Fibroblast of mammary gland (primary cell): Measurements from ENCODE around the gene NFATC1.

Source experiments
- DNase-seq: peaks from one replicate; pipeline ENCODE4 v3.0.0-alpha.2; 2010; ENCODE audit warnings: low read depth
- H3K4me3 ChIP-seq: 2 replicates; pipeline ENCODE4 v1.5.1; 2011; ENCODE audit warnings: low read depth, mild to moderate bottlenecking, low read length, moderate library complexity; ENCODE audit not compliant: control insufficient read depth
- TF ChIP-seq, protein P1 (sequence below): conservative IDR thresholded peaks from 2 replicates; pipeline ENCODE4 v1.5.1; 2011; ENCODE audit warnings: low read depth, low read length, inconsistent platforms; ENCODE audit not compliant: control insufficient read depth, insufficient read depth

NFATC1 gene

DNA sequence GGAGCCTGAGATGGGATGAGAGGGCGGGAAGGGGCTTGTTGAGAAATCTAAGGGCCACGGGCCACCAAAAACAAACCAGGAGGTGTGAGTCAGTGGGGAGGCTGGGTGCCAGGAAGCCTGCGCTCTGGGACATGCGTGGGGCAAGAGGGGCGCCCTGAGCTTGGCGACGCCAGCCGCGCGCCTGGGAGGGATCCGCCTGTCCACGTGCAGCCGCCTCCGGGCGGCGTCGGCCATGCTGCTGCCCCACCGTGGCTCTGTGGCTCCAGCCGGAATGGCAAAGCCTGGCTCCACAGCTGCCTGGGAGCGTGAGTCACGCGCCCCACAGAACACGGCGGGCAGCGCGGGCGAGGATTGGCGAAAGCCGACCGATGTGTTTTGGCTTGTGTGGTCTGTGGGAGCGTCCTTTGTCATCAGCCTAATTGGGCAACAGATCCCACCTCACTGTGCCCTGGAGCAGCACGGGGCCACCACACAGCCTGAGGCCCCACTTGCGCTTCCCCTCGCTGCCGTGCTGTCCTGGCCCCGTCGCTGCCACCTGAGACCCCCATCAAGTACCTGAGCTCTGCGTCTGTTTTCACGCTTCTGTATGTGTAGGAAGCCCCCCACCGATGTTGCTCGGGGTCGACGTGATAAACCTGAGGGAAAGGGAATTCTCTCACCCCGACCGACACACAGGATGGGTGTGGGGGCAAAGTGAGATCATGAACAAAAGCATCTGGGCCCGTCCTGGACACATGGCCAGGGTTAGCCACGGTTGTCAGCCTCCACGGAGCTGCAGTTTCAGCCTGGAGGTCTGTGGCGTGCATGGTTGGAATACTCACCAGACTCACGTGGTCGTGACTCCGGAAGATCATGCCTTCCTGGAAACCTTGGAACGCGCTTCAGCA lies 80.5 kb downstream of the NFATC1 start:
- DNase-seq = no peak
- TF ChIP-seq, protein P1, sequence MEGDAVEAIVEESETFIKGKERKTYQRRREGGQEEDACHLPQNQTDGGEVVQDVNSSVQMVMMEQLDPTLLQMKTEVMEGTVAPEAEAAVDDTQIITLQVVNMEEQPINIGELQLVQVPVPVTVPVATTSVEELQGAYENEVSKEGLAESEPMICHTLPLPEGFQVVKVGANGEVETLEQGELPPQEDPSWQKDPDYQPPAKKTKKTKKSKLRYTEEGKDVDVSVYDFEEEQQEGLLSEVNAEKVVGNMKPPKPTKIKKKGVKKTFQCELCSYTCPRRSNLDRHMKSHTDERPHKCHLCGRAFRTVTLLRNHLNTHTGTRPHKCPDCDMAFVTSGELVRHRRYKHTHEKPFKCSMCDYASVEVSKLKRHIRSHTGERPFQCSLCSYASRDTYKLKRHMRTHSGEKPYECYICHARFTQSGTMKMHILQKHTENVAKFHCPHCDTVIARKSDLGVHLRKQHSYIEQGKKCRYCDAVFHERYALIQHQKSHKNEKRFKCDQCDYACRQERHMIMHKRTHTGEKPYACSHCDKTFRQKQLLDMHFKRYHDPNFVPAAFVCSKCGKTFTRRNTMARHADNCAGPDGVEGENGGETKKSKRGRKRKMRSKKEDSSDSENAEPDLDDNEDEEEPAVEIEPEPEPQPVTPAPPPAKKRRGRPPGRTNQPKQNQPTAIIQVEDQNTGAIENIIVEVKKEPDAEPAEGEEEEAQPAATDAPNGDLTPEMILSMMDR = no peak
- H3K4me3 ChIP-seq = no peak overlapping the region

DNA sequence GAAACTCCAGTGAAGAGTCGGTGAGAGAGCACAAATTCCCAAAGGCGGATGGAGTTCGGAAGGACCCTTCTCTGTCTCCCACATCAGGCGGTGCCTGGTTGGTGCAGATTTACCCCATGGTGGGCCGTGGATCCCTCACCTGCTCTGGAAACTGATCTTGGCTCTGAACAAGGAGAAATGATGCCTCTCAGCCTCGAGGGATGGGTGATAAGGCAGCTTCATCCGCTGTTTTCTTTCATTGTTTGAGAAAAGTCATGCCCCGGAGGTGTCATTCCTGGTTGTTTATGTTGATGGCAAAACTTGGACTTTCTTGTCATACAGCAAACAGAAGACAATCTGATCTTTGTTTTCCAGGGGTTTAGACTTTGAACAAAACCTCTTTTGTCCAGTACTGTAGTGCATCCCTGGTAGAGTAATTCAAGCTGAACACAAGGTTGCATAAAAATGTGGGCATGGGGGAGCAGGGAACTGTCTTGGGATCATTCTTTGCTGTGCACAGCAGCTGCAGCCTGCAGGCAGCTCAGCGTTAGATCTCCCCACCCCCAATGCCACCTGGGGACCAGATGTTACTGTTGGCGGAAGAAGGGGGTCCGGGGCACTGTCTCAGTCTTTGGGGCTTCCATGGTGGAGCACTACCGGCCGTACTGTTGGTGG lies 81.3 kb downstream of the NFATC1 start:
- no peak for DNase-seq
- H3K4me3 ChIP-seq = no peak overlapping the region
- TF ChIP-seq, protein P1 = no peak

DNA sequence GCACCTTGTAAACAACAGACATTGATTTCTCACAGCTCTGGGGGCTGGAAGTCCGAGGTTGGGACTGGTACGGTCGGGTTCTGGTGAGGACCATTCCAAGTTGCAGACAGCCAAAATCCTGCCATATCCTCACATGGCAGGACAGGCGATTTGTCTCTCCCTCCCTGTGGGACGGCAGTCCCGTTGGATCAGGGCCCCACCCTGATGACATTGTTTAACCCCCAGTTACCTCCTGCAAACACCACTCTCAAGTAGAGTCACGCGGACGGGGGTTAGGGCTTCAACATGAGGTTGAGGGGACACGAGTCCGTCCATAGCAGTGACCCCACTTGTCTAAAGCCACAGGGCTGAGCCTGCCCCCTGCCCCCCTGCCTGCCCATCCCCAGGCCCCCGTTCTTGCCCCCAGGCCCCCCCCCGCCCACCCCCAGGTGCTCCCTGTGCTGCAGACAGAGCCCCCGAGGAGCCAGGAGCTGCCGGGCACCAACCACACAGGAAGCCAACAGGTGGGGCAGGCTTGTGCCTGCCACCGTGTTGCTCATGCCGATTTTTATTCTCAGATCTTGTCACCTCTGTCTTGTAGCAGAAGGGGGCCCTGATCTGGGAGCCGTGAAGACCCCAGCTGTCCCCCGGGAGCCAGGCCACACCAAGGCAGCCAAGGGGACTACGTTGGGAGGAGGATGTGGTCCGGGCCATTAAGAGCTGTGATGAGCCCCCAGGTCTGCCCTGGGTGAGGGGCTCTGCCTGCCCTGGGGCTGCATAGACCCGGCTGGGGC lies 82.2 kb downstream of the NFATC1 start:
- H3K4me3 ChIP-seq = no peak overlapping the region
- TF ChIP-seq, protein P1 = no peak
- no peak for DNase-seq

DNA sequence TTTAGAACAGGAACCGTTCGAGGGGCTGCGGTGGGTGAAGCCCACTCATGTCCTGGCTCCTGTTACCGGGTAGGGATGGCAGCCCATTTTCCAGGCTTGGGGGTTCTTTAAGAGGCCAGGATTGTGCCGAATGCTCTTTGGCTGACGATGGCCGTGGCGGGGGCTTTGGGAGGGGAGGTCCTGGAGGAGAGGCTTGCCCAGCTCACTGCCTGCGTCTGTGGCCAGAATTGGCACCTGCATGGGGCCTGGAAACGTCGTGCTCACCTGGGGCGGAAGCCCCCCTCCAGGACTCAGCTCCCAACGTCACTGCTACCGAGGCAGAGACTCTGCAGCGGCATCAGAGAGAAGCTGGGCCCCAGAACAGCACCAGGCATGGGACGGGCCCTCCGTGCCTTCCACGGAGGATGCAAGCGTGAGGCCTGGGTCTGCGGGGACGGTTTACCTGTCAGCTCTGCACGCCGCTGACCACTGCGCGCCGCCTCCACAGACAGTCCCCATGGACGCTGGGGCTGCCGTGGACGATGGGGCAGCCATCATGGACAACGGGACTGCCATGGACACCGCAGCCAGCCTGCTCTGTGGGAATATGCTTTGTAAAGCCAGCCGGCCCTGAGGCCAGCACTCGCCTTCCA lies 82.9 kb downstream of the NFATC1 start:
- DNase-seq = no peak
- TF ChIP-seq, protein P1 = no peak
- H3K4me3 ChIP-seq = no peak overlapping the region

DNA sequence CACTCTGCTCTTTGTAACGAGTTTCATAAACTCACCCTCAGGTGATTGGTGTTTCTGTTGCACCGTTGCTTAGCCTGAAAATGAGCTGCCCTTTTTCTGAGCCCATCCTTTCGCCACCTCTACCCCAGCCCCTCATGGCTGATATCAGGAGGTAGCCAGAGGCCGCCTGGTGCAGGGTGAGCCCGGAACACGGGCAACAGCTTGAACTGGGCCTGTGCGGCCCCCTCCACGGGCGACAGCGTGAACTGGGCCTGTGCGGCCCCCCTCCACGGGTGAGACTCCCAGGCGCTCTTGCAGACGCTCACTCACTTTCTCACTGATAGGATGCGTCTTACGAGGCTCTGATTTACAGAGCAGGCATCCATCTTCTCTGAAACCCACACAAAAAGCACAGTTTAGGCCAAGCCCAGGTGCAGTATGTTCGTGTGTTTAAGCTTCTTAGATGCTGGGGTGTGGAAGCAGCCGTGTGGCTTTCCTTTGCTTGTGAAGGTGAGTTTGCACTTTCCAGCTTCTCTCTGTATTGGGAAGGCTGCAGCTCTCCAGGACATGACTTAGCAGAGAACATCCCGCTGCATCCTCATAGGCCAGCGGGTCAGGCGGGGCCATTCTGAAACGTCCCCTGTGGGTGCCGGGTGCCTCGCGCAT lies 83.5 kb downstream of the NFATC1 start:
- TF ChIP-seq, protein P1 = no peak
- DNase-seq = no peak
- H3K4me3 ChIP-seq = no peak overlapping the region

DNA sequence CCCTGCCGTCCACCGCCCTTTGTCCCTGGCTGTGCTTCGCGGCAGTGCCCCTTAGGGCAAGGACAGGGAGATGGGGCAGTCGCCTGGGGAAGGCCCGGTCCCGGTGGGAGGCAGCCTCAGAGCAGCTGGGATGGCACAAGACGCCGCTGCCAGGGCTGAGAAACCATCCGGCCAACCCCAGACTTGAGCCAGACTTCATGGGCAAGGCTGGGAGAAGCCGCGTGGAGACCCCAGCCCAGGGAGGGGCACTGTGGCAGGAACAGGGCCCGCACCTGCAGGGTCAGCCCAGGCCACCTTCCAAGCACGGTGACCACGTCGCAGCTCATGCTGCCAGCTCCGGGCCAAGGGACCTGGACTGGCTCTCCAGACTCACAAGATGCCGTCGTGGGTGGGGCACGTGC lies 84.0 kb downstream of the NFATC1 start:
- TF ChIP-seq, protein P1 = no peak
- DNase-seq = no peak
- H3K4me3 ChIP-seq = no peak overlapping the region
